GM19463 (cell line): Measurements from ENCODE around the gene CCNF.
"Not testable (repeated sequence)": the region's sequence is repeated elsewhere in the genome, so short reads cannot be mapped to it uniquely, and the experiment has no call there.

Source experiments
- ATAC-seq: cut with Tn5 transposase; IDR thresholded peaks from one replicate; pipeline ENCODE4 v1.9.1; 2021; ENCODE audit warnings: mild to moderate bottlenecking, moderate library complexity; ENCODE audit not compliant: unreplicated experiment

CCNF gene

GRCh38 chr16:2427526-2427925 is 1.7 kb upstream of the CCNF start:
- ATAC-seq, result no peak

- no peak for ATAC-seq
Observed at GRCh38 chr16:2428051-2428783, 1.0 kb upstream of the CCNF start.

GRCh38 chr16:2428784-2429033 is 538 bp upstream of the CCNF start:
- no peak for ATAC-seq

- ATAC-seq, result no peak
Observed at GRCh38 chr16:2429771-2430663, 770 bp downstream of the CCNF start.

GRCh38 chr16:2432286-2432685 is 3.0 kb downstream of the CCNF start:
- no peak for ATAC-seq

GRCh38 chr16:2432801-2433505 is 3.7 kb downstream of the CCNF start:
- ATAC-seq, result no peak

GRCh38 chr16:2435236-2435635 is 6.0 kb downstream of the CCNF start:
- ATAC-seq, result not testable (repeated sequence)

GRCh38 chr16:2436110-2436509 is 6.9 kb downstream of the CCNF start:
- no peak for ATAC-seq

- no peak for ATAC-seq
Observed at GRCh38 chr16:2437032-2437790, 8.0 kb downstream of the CCNF start.

- ATAC-seq, result no peak
Observed at GRCh38 chr16:2438121-2438520, 8.9 kb downstream of the CCNF start.

- ATAC-seq, result no peak
Observed at GRCh38 chr16:2439598-2439997, 10.4 kb downstream of the CCNF start.

GRCh38 chr16:2441143-2441804 is 12.0 kb downstream of the CCNF start:
- not testable (repeated sequence) for ATAC-seq

- ATAC-seq, result no peak
Observed at GRCh38 chr16:2443555-2443954, 14.3 kb downstream of the CCNF start.

GRCh38 chr16:2447920-2448583 is 18.8 kb downstream of the CCNF start:
- ATAC-seq, result no peak

- ATAC-seq, result no peak
Observed at GRCh38 chr16:2449118-2449517, 19.9 kb downstream of the CCNF start.

- no peak for ATAC-seq
Observed at GRCh38 chr16:2450535-2450934, 21.3 kb downstream of the CCNF start.

- ATAC-seq, result no peak
Observed at GRCh38 chr16:2450975-2451381, 21.7 kb downstream of the CCNF start.

- no peak for ATAC-seq
Observed at GRCh38 chr16:2451851-2452320, 22.6 kb downstream of the CCNF start.

- ATAC-seq, result no peak
Observed at GRCh38 chr16:2452650-2453049, 23.4 kb downstream of the CCNF start.
